CD8-positive, alpha-beta memory T cell (primary cell): ENCODE results near the gene GPBP1L1. TPM values are rescaled to one million over a fixed set of nuclear protein-coding genes. Genes with fewer than 3 reads are reported as not detected.

Source experiments
- CTCF ChIA-PET: fragments of 350-600 bp; sonication (Branson Sonifier 250); formaldehyde crosslinking; loops from one replicate; lab custom pipeline; 2021; ENCODE audit warnings: antibody characterized with exemption; lab: Charles Lee
- POLR2A ChIA-PET: fragments of 350-600 bp; sonication (Branson Sonifier 250); formaldehyde crosslinking; loops from one replicate; lab custom pipeline; 2021; ENCODE audit warnings: antibody characterized with exemption; lab: Charles Lee
- DNase-seq, 5 donors: peaks; one replicate each; pipeline versions ENCODE4 v3.0.0 to v3.0.0-alpha.2; 2020 to 2022; ENCODE audit warnings: mixed read lengths in 1 of 5
- H3K27ac ChIP-seq: one replicate; pipeline ENCODE4 v1.7.0; 2013; ENCODE audit warnings: low read depth, mild to moderate bottlenecking, low read length, moderate library complexity
- H3K27me3 ChIP-seq: 2 replicates; pipeline ENCODE4 v1.7.0; 2013; ENCODE audit warnings: low read length, mild to moderate bottlenecking; ENCODE audit not compliant: insufficient read depth, poor library complexity, severe bottlenecking
- H3K36me3 ChIP-seq: 2 replicates; pipeline ENCODE4 v1.7.0; 2013; ENCODE audit warnings: mild to moderate bottlenecking, low read length, moderate library complexity; ENCODE audit not compliant: insufficient read depth
- H3K4me1 ChIP-seq: 2 replicates; pipeline ENCODE4 v1.7.0; 2013; ENCODE audit warnings: mild to moderate bottlenecking, low read length, moderate library complexity; ENCODE audit not compliant: insufficient read depth
- H3K4me3 ChIP-seq: 2 replicates; pipeline ENCODE4 v1.7.0; 2013; ENCODE audit warnings: mild to moderate bottlenecking, low read length
- H3K9me3 ChIP-seq: 2 replicates; pipeline ENCODE4 v1.7.0; 2013; ENCODE audit warnings: mild to moderate bottlenecking, low read length
- H3K27ac Mint-ChIP-seq, 8 donors: one replicate each; pipeline ENCODE4 v1.8.0; 2020 to 2021; ENCODE audit warnings: mixed read lengths in 8 of 8, mild to moderate bottlenecking in 6 of 8, inconsistent platforms in 3 of 8, moderate library complexity in 3 of 8
- H3K27me3 Mint-ChIP-seq, 2 donors: one replicate each; pipeline ENCODE4 v1.8.0; 2020 to 2021; ENCODE audit warnings: mixed read lengths in 2 of 2, mild to moderate bottlenecking in 1 of 2, moderate library complexity in 1 of 2
- H3K36me3 Mint-ChIP-seq, 3 donors: one replicate each; pipeline ENCODE4 v1.8.0; 2020 to 2021; ENCODE audit warnings: mixed read lengths in 3 of 3, inconsistent platforms in 1 of 3, mild to moderate bottlenecking in 1 of 3
- H3K4me1 Mint-ChIP-seq, 3 donors: one replicate each; pipeline ENCODE4 v1.8.0; 2020 to 2021; ENCODE audit warnings: mixed read lengths in 3 of 3, inconsistent platforms in 1 of 3, mild to moderate bottlenecking in 1 of 3
- H3K4me3 Mint-ChIP-seq, 7 donors: one replicate each; pipeline ENCODE4 v1.8.0; 2020 to 2021; ENCODE audit warnings: mixed read lengths in 7 of 7, mild to moderate bottlenecking in 6 of 7, moderate library complexity in 4 of 7, inconsistent platforms in 2 of 7
- H3K9me3 Mint-ChIP-seq, 5 donors: one replicate each; pipeline ENCODE4 v1.8.0; 2020 to 2022; ENCODE audit warnings: mixed read lengths in 5 of 5, mild to moderate bottlenecking in 3 of 5, moderate library complexity in 2 of 5, inconsistent platforms in 1 of 5
- polyA plus RNA-seq: library from polyadenylated mRNA; unstranded; fragments of 300-500 nt; fragmentation: Illumina TruSeq; gene quantifications from one replicate; pipeline ENCODE4 v1.2.3, GENCODE V29; 2021
- total RNA-seq, 2 experiments: library from RNA; stranded (reverse); gene quantifications; one replicate each; pipeline ENCODE4 v1.2.3, GENCODE V29; 2021

The GPBP1L1 gene
- total and polyA plus RNA-seq, 3 experiments from 2014 or later, result 90.3 to 107 (median 102) TPM

DNA sequence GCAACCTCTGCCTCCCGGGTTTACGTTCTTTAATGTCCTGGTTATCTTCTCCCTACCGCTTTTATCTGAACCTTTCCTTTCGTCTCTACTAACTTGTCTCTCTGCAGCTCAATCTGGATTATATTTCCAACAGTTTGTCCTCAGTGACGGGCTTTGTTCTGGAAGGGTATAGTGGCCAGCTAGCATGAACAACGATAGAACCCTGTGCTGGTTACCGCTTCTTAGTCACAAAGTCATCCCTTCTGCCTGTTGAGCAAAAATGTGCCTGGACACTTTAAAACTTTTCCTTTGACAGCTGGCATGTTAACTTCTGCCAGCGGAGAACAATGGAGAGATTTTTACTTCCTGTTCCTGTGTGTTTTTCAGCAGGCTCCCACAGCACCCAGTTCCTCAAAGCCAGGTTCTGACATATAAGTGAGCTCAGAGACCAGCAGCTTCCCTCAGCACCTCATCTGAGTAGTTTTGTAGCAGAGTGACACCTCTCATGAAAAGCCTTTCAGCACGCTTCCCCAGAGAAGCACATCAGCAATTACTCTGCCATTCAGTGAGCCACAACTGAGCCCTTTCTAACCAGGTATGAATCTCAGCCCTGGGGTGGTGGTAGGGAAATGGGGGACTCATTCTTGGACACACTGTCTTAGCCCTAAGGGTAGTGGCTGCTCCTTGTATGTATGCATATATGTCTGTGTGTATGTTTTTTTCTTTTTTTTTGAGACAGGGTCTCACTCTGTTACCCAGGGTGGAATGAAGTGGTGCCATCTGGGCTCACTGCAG, 38.9 kb downstream of the GPBP1L1 start:
- Mint-ChIP-seq H3K27ac (peak overlapping the region in 2 of 8 donors; percentile 1 to 11), H3K36me3 (peaks cover 0 to 74% (median 16%) of the 10 kb centered on the region in 3 donors), H3K9me3 (no peaks in the 10 kb centered on the region), H3K27me3 (no peaks in the 10 kb centered on the region), H3K4me1 (peaks cover 10 to 20% (median 12%) of the 10 kb centered on the region in 3 donors), H3K4me3 (no peak overlapping the region)
- no peak for DNase-seq
- Histone ChIP-seq H3K36me3 (peaks cover 21% of the 10 kb centered on the region), H3K27ac (no peak overlapping the region), H3K27me3 (no peaks in the 10 kb centered on the region), H3K9me3 (no peaks in the 10 kb centered on the region), H3K4me3 (no peak overlapping the region), H3K4me1 (no peaks in the 10 kb centered on the region)
- POLR2A ChIA-PET, result no interaction called here
- CTCF ChIA-PET, result no interaction called here

DNA sequence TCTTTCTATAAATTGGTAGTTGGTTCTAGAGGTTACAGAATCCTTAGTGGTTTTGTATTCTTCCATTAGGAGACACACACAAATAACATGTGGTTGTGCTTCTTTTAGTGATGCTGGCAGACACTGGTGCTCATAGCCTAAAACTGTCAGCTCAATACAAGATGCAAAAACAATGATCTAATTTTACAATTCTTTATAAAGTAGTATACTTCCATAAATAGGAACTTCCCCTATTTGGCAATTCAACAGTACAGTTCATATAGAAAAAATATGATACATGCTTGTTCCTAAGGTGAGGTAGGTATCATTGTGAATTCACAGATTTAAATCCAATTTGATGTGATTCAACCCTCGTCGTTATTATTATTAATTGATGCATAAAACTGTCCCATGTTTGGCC, 41.7 kb downstream of the GPBP1L1 start:
- H3K27me3 ChIP-seq, result no peaks in the 10 kb centered on the region
- Mint-ChIP-seq H3K4me3 (no peak overlapping the region), H3K27me3 (no peaks in the 10 kb centered on the region), H3K27ac (peak overlapping the region in 2 of 8 donors; percentile 41 to 58), H3K9me3 (no peaks in the 10 kb centered on the region), H3K36me3 (peaks cover 4 to 70% (median 11%) of the 10 kb centered on the region in 3 donors), H3K4me1 (peaks cover 2 to 16% (median 8%) of the 10 kb centered on the region in 3 donors)
- peaks cover 20% of the 10 kb centered on the region for H3K36me3 ChIP-seq
- H3K4me1 ChIP-seq, result no peaks in the 10 kb centered on the region
- no peaks in the 10 kb centered on the region for H3K9me3 ChIP-seq
- CTCF ChIA-PET, result no interaction called here
- no peak overlapping the region for H3K4me3 ChIP-seq
- H3K27ac ChIP-seq, result no peak overlapping the region
- no peak for DNase-seq
- POLR2A ChIA-PET, result interaction anchor here (0.6 kb wide), 1 partner anchor 15 kb away, joined by 3 read pairs; no protein-coding TSS in a partner anchor

DNA sequence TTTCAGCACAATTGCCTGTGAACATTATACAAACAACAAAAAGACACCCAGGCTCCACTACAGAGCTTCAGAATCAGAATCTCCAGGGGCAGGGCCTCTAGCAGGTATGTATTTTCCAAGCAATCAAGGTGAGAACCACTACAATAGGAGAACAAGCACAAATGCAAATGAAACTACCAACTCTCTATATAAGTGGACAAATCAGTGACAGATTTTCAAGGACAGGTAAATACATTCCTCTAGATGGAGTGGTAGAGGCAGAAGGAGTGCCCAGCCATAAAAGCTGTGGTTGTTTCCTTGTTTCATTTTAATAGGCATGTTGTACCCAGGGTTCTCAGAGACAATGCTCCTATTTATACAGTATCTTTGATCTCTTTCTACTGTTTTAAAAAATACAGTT, 42.4 kb downstream of the GPBP1L1 start:
- Mint-ChIP-seq H3K4me1 (peaks cover 2 to 16% (median 8%) of the 10 kb centered on the region in 3 donors), H3K4me3 (no peak overlapping the region), H3K36me3 (peaks cover 4 to 65% (median 9%) of the 10 kb centered on the region in 3 donors), H3K9me3 (no peaks in the 10 kb centered on the region), H3K27ac (peak overlapping the region in 5 of 8 donors; percentile 24 to 60 (median 37)), H3K27me3 (no peaks in the 10 kb centered on the region)
- ChIA-PET CTCF (no interaction called here), POLR2A (no interaction called here)
- Histone ChIP-seq H3K36me3 (peaks cover 20% of the 10 kb centered on the region), H3K4me1 (no peaks in the 10 kb centered on the region), H3K27me3 (no peaks in the 10 kb centered on the region), H3K9me3 (no peaks in the 10 kb centered on the region), H3K27ac (no peak overlapping the region), H3K4me3 (no peak overlapping the region)
- no peak for DNase-seq

DNA sequence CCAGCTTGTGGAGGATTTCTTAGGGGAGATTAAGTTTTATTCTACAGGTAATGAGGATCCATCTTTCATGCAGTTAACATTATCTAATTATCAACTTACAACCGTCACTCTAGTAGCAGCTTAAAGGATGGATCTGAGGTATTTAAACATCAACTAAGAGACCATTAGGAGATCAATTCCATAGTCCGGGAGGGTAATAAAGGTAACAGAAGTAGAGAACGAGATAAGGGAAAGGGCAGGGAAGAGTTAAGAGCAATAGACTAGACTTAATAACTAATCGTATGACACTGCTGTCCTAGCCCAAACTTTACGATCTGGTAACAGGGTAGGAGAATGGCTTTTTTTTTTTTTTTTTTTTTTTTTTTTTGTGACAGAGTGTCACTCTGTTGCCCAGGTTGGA, 43.0 kb downstream of the GPBP1L1 start:
- Histone ChIP-seq H3K27me3 (no peaks in the 10 kb centered on the region), H3K9me3 (no peaks in the 10 kb centered on the region), H3K27ac (no peak overlapping the region), H3K4me3 (no peak overlapping the region), H3K36me3 (peaks cover 26% of the 10 kb centered on the region), H3K4me1 (no peaks in the 10 kb centered on the region)
- peaks cover 2 to 16% (median 8%) of the 10 kb centered on the region in 3 donors for H3K4me1 Mint-ChIP-seq
- no peaks in the 10 kb centered on the region for H3K27me3 Mint-ChIP-seq
- H3K27ac Mint-ChIP-seq, result peak overlapping the region in 4 of 8 donors; percentile 28 to 65 (median 50)
- CTCF ChIA-PET, result no interaction called here
- peaks cover 4 to 59% (median 8%) of the 10 kb centered on the region in 3 donors for H3K36me3 Mint-ChIP-seq
- no peaks in the 10 kb centered on the region for H3K9me3 Mint-ChIP-seq
- POLR2A ChIA-PET, result no interaction called here
- no peak overlapping the region for H3K4me3 Mint-ChIP-seq
- no peak for DNase-seq

DNA sequence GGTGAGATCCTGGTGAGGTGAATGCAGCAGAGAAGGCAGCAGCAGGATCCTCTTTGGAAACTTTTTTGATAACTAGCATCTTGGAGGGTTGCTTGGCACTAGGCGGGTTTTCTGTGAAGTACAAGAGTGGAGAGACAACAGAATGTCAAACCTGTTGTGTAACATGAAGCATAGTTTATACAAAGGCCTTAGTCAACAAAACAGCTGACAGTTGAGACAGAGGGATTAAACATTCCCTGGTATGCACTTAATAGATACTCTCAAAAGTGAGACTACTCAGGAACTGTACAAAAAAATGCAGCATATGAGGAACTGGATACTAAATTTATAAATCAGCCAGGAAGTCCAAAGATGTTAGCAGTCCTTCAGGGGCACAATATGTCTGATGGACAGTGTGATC, 46.0 kb downstream of the GPBP1L1 start:
- DNase-seq, result no peak
- CTCF ChIA-PET, result interaction anchor here (1.1 kb wide), 1 partner anchor 33 kb away, joined by 3 read pairs; no protein-coding TSS in a partner anchor
- H3K4me1 Mint-ChIP-seq, result peaks cover 1 to 10% (median 2%) of the 10 kb centered on the region in 3 donors
- H3K27me3 Mint-ChIP-seq, result no peaks in the 10 kb centered on the region
- H3K4me1 ChIP-seq, result no peaks in the 10 kb centered on the region
- peaks cover 40% of the 10 kb centered on the region for H3K36me3 ChIP-seq
- peaks cover 4 to 39% (median 8%) of the 10 kb centered on the region in 3 donors for H3K36me3 Mint-ChIP-seq
- H3K27ac ChIP-seq, result no peak overlapping the region
- POLR2A ChIA-PET, result no interaction called here
- H3K27ac Mint-ChIP-seq, result peak overlapping the region in 4 of 8 donors; percentile 12 to 79 (median 36)
- peak overlapping the region in 1 of 7 donors; percentile 14 for H3K4me3 Mint-ChIP-seq
- H3K27me3 ChIP-seq, result no peaks in the 10 kb centered on the region
- H3K4me3 ChIP-seq, result no peak overlapping the region
- no peaks in the 10 kb centered on the region for H3K9me3 Mint-ChIP-seq
- no peaks in the 10 kb centered on the region for H3K9me3 ChIP-seq

DNA sequence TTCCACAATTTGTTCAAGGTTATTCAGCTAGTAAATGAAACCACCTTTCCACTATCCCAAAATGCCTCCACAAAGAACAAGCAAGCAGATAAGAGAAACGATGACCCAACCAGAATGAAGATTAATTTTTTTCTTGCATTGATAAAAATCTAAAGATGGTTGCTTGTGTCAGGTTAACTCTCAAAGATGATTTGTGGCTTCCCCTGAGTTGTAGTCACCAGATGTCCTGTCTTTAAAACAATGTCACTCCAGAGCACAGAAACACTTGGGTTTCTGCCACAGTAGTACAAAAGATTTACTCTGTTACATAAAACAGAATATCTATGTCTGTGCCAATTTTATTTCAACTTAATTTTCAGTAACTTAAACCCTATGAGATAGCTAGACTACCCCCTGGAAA, 51.1 kb downstream of the GPBP1L1 start:
- no peaks in the 10 kb centered on the region for H3K9me3 ChIP-seq
- H3K4me3 ChIP-seq, result no peak overlapping the region
- no peaks in the 10 kb centered on the region for H3K4me1 ChIP-seq
- CTCF ChIA-PET, result no interaction called here
- H3K4me3 Mint-ChIP-seq, result no peak overlapping the region
- peaks cover 8 to 21% (median 15%) of the 10 kb centered on the region in 3 donors for H3K36me3 Mint-ChIP-seq
- H3K27me3 ChIP-seq, result no peaks in the 10 kb centered on the region
- peaks cover 0 to 2% (median 0%) of the 10 kb centered on the region in 3 donors for H3K4me1 Mint-ChIP-seq
- no peak overlapping the region for H3K27ac ChIP-seq
- no peak for DNase-seq
- no peaks in the 10 kb centered on the region for H3K27me3 Mint-ChIP-seq
- POLR2A ChIA-PET, result interaction anchor here (0.6 kb wide), 1 partner anchor 129 kb away, joined by 4 read pairs; no protein-coding TSS in a partner anchor
- H3K36me3 ChIP-seq, result peaks cover 72% of the 10 kb centered on the region
- no peaks in the 10 kb centered on the region for H3K9me3 Mint-ChIP-seq
- H3K27ac Mint-ChIP-seq, result no peak overlapping the region

DNA sequence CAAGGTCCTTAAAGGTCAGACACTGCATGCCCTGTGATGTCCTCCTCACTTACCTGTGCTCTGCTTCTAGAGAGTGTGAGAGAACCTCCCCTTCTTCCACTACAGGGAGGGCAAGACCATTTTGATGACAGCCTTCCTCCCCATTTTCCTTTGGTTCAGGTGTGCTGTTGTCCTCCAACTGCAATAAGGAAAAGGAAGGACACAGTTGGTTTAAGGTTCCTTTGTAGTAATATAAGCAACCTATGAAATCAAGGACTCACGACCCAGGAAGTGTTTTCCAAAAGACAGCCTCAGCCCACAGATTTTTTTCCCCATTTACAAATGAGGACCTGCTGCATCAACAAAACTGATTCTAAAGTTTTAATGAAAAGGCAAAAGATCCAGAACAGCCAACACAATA, 55.9 kb downstream of the GPBP1L1 start:
- DNase-seq, result no peak
- no peak overlapping the region for H3K4me3 Mint-ChIP-seq
- CTCF ChIA-PET, result no interaction called here
- POLR2A ChIA-PET, result no interaction called here
- Histone ChIP-seq H3K27ac (no peak overlapping the region), H3K9me3 (no peaks in the 10 kb centered on the region), H3K4me3 (no peak overlapping the region), H3K4me1 (no peaks in the 10 kb centered on the region), H3K27me3 (no peaks in the 10 kb centered on the region), H3K36me3 (peaks cover 62% of the 10 kb centered on the region)
- peaks cover 0 to 2% (median 0%) of the 10 kb centered on the region in 3 donors for H3K4me1 Mint-ChIP-seq
- H3K27me3 Mint-ChIP-seq, result no peaks in the 10 kb centered on the region
- peaks cover 6 to 56% (median 25%) of the 10 kb centered on the region in 3 donors for H3K36me3 Mint-ChIP-seq
- peak overlapping the region in 4 of 8 donors; percentile 17 to 86 (median 64) for H3K27ac Mint-ChIP-seq
- no peaks in the 10 kb centered on the region for H3K9me3 Mint-ChIP-seq

DNA sequence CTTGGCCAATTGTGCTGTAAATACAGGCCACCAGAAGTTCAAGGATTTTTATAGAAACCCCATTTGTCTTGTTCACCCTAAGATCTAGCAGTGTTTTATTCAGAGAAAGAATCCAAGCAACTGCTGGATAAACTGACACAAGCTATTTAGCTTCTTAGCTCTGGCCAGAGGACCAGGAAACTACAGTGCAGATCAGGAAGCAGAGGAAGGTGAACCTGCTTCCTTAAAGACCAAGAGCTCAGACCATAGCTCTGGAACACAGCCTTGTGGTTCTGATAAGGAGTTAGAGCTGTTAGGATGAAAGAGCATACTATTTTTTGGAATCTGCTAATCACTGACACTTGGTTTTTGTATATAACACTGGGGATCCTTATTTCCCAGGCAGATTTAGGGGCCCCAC, 57.3 kb downstream of the GPBP1L1 start:
- Mint-ChIP-seq H3K9me3 (no peaks in the 10 kb centered on the region), H3K36me3 (peaks cover 6 to 64% (median 30%) of the 10 kb centered on the region in 3 donors), H3K27me3 (no peaks in the 10 kb centered on the region), H3K4me1 (peaks cover 0 to 2% (median 0%) of the 10 kb centered on the region in 3 donors), H3K27ac (peak overlapping the region in 1 of 8 donors; percentile 33), H3K4me3 (no peak overlapping the region)
- H3K27ac ChIP-seq, result no peak overlapping the region
- no peaks in the 10 kb centered on the region for H3K9me3 ChIP-seq
- H3K4me1 ChIP-seq, result no peaks in the 10 kb centered on the region
- peaks cover 52% of the 10 kb centered on the region for H3K36me3 ChIP-seq
- no peak overlapping the region for H3K4me3 ChIP-seq
- DNase-seq, result no peak
- no peaks in the 10 kb centered on the region for H3K27me3 ChIP-seq
- POLR2A ChIA-PET, result interaction anchor here (0.6 kb wide), 1 partner anchor 16 kb away, joined by 3 read pairs; no protein-coding TSS in a partner anchor
- CTCF ChIA-PET, result no interaction called here
